Suprapubic skin (tissue), 4 donors: ENCODE measurements around the gene NCKAP5. TPM values are rescaled to one million over a fixed set of nuclear protein-coding genes. Genes with fewer than 3 reads are reported as not detected.
A peak's percentile ranks its signal among the peaks of the same experiment; 100 is the strongest.

Source experiments
- DNase-seq, 2 donors: peaks; one replicate each; pipeline ENCODE4 v3.0.0-alpha.2; 2019; ENCODE audit warnings: low spot score in 2 of 2
- H3K27ac ChIP-seq: fragments of 200-600 bp; sonication (generic); one replicate; pipeline ENCODE4 v1.5.1; 2019
- H3K27me3 ChIP-seq: fragments of 200-600 bp; sonication (generic); one replicate; pipeline ENCODE4 v1.5.1; 2019
- H3K36me3 ChIP-seq: fragments of 200-600 bp; sonication (generic); one replicate; pipeline ENCODE4 v1.5.1; 2019
- H3K4me1 ChIP-seq: fragments of 200-600 bp; sonication (generic); one replicate; pipeline ENCODE4 v1.5.1; 2019
- H3K4me3 ChIP-seq: fragments of 200-600 bp; sonication (generic); one replicate; pipeline ENCODE4 v1.5.1; 2019; ENCODE audit warnings: mild to moderate bottlenecking
- H3K9me3 ChIP-seq: fragments of 200-600 bp; sonication (generic); one replicate; pipeline ENCODE4 v1.5.1; 2019
- CTCF ChIP-seq, 2 donors: fragments of 200-600 bp in 1 of 2; fragments of 450-650 bp in 1 of 2; sonication (generic) in 1 of 2; IDR thresholded peaks; one replicate each; pipeline ENCODE4 v1.5.1; 2016 to 2019; ENCODE audit warnings: antibody characterized with exemption in 2 of 2, mild to moderate bottlenecking in 1 of 2, moderate library complexity in 1 of 2
- EP300 ChIP-seq: sonication (generic); formaldehyde crosslinking; IDR thresholded peaks from one replicate; pipeline ENCODE4 v1.6.1; 2017; ENCODE audit warnings: antibody characterized with exemption
- POLR2A ChIP-seq, 2 donors: fragments of 450-650 bp; IDR thresholded peaks; one replicate each; pipeline ENCODE4 v1.6.1; 2017; ENCODE audit warnings: antibody characterized with exemption in 2 of 2, mild to moderate bottlenecking in 2 of 2, moderate library complexity in 2 of 2
- POLR2AphosphoS5 ChIP-seq, 3 donors: sonication (generic); formaldehyde crosslinking; IDR thresholded peaks; one replicate each; pipeline ENCODE4 v1.6.1; 2017; ENCODE audit warnings: antibody characterized with exemption in 3 of 3
- WGBS: methylation state at CpG from one replicate; pipeline ENCODE4 v1.1.5; 2018; 5-methylcytosine and 5-hydroxymethylcytosine counted together
- total RNA-seq, 4 donors: library from RNA; depleted of rRNA; stranded (reverse); fragments of >200 nt; gene quantifications; one replicate each; pipeline ENCODE4 v1.1.0, GENCODE V29; 2016

The NCKAP5 gene
- total RNA-seq, 4 donors from 2014 or later: 2.8 to 6.4 (median 4.2) TPM

GRCh38 chr2:133362061-133362476, 206.2 kb downstream of the NCKAP5 start:
- Histone ChIP-seq H3K9me3 (no peaks in the 10 kb centered on the region), H3K4me3 (no peak overlapping the region), H3K4me1 (peaks cover 7% of the 10 kb centered on the region), H3K27ac (peak overlapping the region; percentile 44), H3K36me3 (no peaks in the 10 kb centered on the region), H3K27me3 (no peaks in the 10 kb centered on the region)
- DNase-seq: no peak
- WGBS: 13% methylated on average over 4 of the region's 4 CpGs
- no peak for TF ChIP-seq POLR2A (IDR thresholded peaks at IDR 0.05)
- TF ChIP-seq EP300: no peak
- no peak for TF ChIP-seq POLR2AphosphoS5 (IDR thresholded peaks at IDR 0.05)
- no peak for TF ChIP-seq CTCF (IDR thresholded peaks at IDR 0.05)

GRCh38 chr2:133360882-133361281, 207.4 kb downstream of the NCKAP5 start:
- no peak for DNase-seq
- peaks cover 7% of the 10 kb centered on the region for H3K4me1 ChIP-seq
- no peaks in the 10 kb centered on the region for H3K9me3 ChIP-seq
- no peak overlapping the region for H3K4me3 ChIP-seq
- H3K27me3 ChIP-seq: no peaks in the 10 kb centered on the region
- TF ChIP-seq CTCF (IDR thresholded peaks at IDR 0.05) (no peak), POLR2A (IDR thresholded peaks at IDR 0.05) (no peak), EP300 (no peak)
- no peak overlapping the region for H3K27ac ChIP-seq
- no peaks in the 10 kb centered on the region for H3K36me3 ChIP-seq
- 100% methylated on average over 1 of the region's 1 CpG for WGBS

DNA sequence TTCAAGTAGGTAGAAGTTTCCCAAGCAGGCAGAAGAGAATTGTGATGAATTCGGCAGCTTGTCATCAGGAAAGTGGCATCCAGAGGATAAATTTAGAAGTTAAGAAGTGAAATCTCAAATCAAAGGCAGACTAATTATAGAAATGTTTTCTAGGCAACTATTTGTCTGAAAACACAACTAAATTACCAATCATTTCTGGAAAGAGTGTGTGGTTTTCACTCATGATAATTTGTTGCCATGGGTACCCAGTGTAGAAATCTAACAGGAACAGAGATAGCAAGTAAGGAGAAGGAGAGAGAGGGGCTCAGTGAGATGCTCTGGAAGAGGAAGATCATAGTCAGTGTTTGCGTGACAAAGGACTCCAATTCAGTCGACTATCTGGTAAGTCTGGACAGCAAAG, 208.1 kb downstream of the NCKAP5 start:
- no peaks in the 10 kb centered on the region for H3K9me3 ChIP-seq
- no peaks in the 10 kb centered on the region for H3K36me3 ChIP-seq
- no peak overlapping the region for H3K4me3 ChIP-seq
- 84% methylated on average over 3 of the region's 3 CpGs for WGBS
- no peak for DNase-seq
- no peaks in the 10 kb centered on the region for H3K27me3 ChIP-seq
- TF ChIP-seq CTCF (IDR thresholded peaks at IDR 0.05) (no peak), POLR2A (IDR thresholded peaks at IDR 0.05) (no peak), EP300 (no peak), POLR2AphosphoS5 (IDR thresholded peaks at IDR 0.05) (no peak)
- peaks cover 7% of the 10 kb centered on the region for H3K4me1 ChIP-seq
- no peak overlapping the region for H3K27ac ChIP-seq

DNA sequence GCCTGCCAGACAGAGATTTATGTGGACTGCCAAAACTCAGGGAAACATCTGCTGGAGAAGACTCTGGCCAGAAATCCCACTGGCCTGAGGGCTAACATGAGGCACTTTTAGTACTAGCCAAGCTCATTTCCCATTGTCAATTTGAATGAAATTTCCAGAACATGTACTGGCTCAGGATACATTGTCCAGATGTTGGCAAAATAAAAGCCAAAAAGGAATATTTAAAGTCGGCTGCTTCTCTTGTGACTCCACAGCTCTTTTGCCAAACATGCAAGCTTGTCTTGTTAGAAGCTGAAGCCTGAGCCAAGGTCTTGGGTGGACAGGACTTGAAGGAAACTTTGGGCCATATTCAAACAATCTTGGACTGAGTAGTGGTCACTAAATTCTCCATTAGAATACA, 215.5 kb downstream of the NCKAP5 start:
- no peaks in the 10 kb centered on the region for H3K36me3 ChIP-seq
- WGBS: 42% methylated on average over 1 of the region's 1 CpG
- H3K4me1 ChIP-seq: no peaks in the 10 kb centered on the region
- DNase-seq: no peak
- no peak overlapping the region for H3K27ac ChIP-seq
- H3K4me3 ChIP-seq: no peak overlapping the region
- TF ChIP-seq EP300: no peak
- no peak for TF ChIP-seq CTCF (IDR thresholded peaks at IDR 0.05)
- no peak for TF ChIP-seq POLR2A (IDR thresholded peaks at IDR 0.05)
- TF ChIP-seq POLR2AphosphoS5 (IDR thresholded peaks at IDR 0.05): no peak
- no peaks in the 10 kb centered on the region for H3K27me3 ChIP-seq
- no peaks in the 10 kb centered on the region for H3K9me3 ChIP-seq

DNA sequence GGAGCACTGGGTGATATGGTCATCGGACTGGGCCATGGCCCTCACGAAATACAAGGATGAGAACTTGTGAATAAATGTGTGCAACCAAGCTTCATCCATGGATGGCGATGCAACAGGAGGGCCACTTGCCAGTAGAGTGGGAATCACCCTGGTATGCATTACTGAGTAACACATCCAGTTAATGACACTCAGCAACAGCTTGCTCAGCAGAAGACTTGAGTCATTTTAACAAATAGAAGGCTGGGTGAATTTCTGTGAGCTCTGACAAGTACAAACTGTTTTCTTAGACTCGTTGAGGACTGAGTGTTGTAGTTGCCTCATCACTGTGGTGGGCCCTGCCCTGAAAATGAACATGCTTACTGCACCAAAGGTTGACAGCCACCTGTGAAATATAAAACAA, 221.6 kb downstream of the NCKAP5 start:
- H3K4me3 ChIP-seq: no peak overlapping the region
- DNase-seq: peak in 1 of 2 donors; percentile 78
- H3K9me3 ChIP-seq: no peaks in the 10 kb centered on the region
- TF ChIP-seq CTCF (IDR thresholded peaks at IDR 0.05) (no peak), POLR2AphosphoS5 (IDR thresholded peaks at IDR 0.05) (no peak), EP300 (no peak), POLR2A (IDR thresholded peaks at IDR 0.05) (no peak)
- H3K36me3 ChIP-seq: no peaks in the 10 kb centered on the region
- no peak overlapping the region for H3K27ac ChIP-seq
- H3K4me1 ChIP-seq: no peaks in the 10 kb centered on the region
- no peaks in the 10 kb centered on the region for H3K27me3 ChIP-seq
- 72% methylated on average over 4 of the region's 4 CpGs for WGBS
